ENCODE data around the gene TAF3.

TAF3 gene

GRCh38 chr10:7915923-7916536 lies 97.7 kb downstream of the TAF3 start:
- no peaks in the 10 kb centered on the region for H3K27me3 ChIP-seq (ENCODE audit: insufficient read depth, low read length)
- H3K36me3 ChIP-seq (ENCODE audit: insufficient read depth, low read depth, low read length) = no peaks in the 10 kb centered on the region
- no peak overlapping the region for H3K4me3 ChIP-seq (ENCODE audit: low read length)
- H3K9ac ChIP-seq (ENCODE audit: low read depth, low read length) = no peak overlapping the region
- no peaks in the 10 kb centered on the region for H3K9me3 ChIP-seq (ENCODE audit: insufficient read depth, low read depth, low read length)
- no peak overlapping the region for H3K27ac ChIP-seq (ENCODE audit: low read length)
- peaks cover 9% of the 10 kb centered on the region for H3K4me1 ChIP-seq (ENCODE audit: insufficient read depth, low read length)

GRCh38 chr10:7917736-7918135 lies 99.4 kb downstream of the TAF3 start:
- Histone ChIP-seq H3K4me3 (ENCODE audit: low read length) (no peak overlapping the region), H3K4me1 (ENCODE audit: insufficient read depth, low read length) (peaks cover 7% of the 10 kb centered on the region), H3K27me3 (ENCODE audit: insufficient read depth, low read length) (no peaks in the 10 kb centered on the region), H3K9ac (ENCODE audit: low read depth, low read length) (no peak overlapping the region), H3K36me3 (ENCODE audit: insufficient read depth, low read depth, low read length) (no peaks in the 10 kb centered on the region), H3K9me3 (ENCODE audit: insufficient read depth, low read depth, low read length) (no peaks in the 10 kb centered on the region), H3K27ac (ENCODE audit: low read length) (no peak overlapping the region)

- H3K36me3 ChIP-seq (ENCODE audit: insufficient read depth, low read depth, low read length) = no peaks in the 10 kb centered on the region
- H3K27me3 ChIP-seq (ENCODE audit: insufficient read depth, low read length) = no peaks in the 10 kb centered on the region
- no peaks in the 10 kb centered on the region for H3K4me1 ChIP-seq (ENCODE audit: insufficient read depth, low read length)
- H3K27ac ChIP-seq (ENCODE audit: low read length) = no peak overlapping the region
- no peaks in the 10 kb centered on the region for H3K9me3 ChIP-seq (ENCODE audit: insufficient read depth, low read depth, low read length)
- no peak overlapping the region for H3K9ac ChIP-seq (ENCODE audit: low read depth, low read length)
- no peak overlapping the region for H3K4me3 ChIP-seq (ENCODE audit: low read length)
These were observed 104.4 kb downstream of the TAF3 start for GRCh38 chr10:7922707-7923106.

- H3K9me3 ChIP-seq (ENCODE audit: insufficient read depth, low read depth, low read length) = no peaks in the 10 kb centered on the region
- H3K36me3 ChIP-seq (ENCODE audit: insufficient read depth, low read depth, low read length) = no peaks in the 10 kb centered on the region
- no peak overlapping the region for H3K4me3 ChIP-seq (ENCODE audit: low read length)
- H3K4me1 ChIP-seq (ENCODE audit: insufficient read depth, low read length) = no peaks in the 10 kb centered on the region
- H3K27ac ChIP-seq (ENCODE audit: low read length) = no peak overlapping the region
- H3K9ac ChIP-seq (ENCODE audit: low read depth, low read length) = no peak overlapping the region
- no peaks in the 10 kb centered on the region for H3K27me3 ChIP-seq (ENCODE audit: insufficient read depth, low read length)
These were observed 110.2 kb downstream of the TAF3 start for GRCh38 chr10:7928536-7928935.

- no peaks in the 10 kb centered on the region for H3K4me1 ChIP-seq (ENCODE audit: insufficient read depth, low read length)
- H3K27me3 ChIP-seq (ENCODE audit: insufficient read depth, low read length) = no peaks in the 10 kb centered on the region
- no peak overlapping the region for H3K27ac ChIP-seq (ENCODE audit: low read length)
- H3K9me3 ChIP-seq (ENCODE audit: insufficient read depth, low read depth, low read length) = no peaks in the 10 kb centered on the region
- no peaks in the 10 kb centered on the region for H3K36me3 ChIP-seq (ENCODE audit: insufficient read depth, low read depth, low read length)
- no peak overlapping the region for H3K9ac ChIP-seq (ENCODE audit: low read depth, low read length)
- H3K4me3 ChIP-seq (ENCODE audit: low read length) = no peak overlapping the region
These were observed 114.2 kb downstream of the TAF3 start for GRCh38 chr10:7932301-7933036.

GRCh38 chr10:7933262-7933661 lies 115.0 kb downstream of the TAF3 start:
- H3K27me3 ChIP-seq (ENCODE audit: insufficient read depth, low read length) = no peaks in the 10 kb centered on the region
- no peak overlapping the region for H3K4me3 ChIP-seq (ENCODE audit: low read length)
- no peak overlapping the region for H3K27ac ChIP-seq (ENCODE audit: low read length)
- H3K4me1 ChIP-seq (ENCODE audit: insufficient read depth, low read length) = no peaks in the 10 kb centered on the region
- H3K9me3 ChIP-seq (ENCODE audit: insufficient read depth, low read depth, low read length) = no peaks in the 10 kb centered on the region
- H3K36me3 ChIP-seq (ENCODE audit: insufficient read depth, low read depth, low read length) = no peaks in the 10 kb centered on the region
- no peak overlapping the region for H3K9ac ChIP-seq (ENCODE audit: low read depth, low read length)

- no peak overlapping the region for H3K4me3 ChIP-seq (ENCODE audit: low read length)
- no peaks in the 10 kb centered on the region for H3K27me3 ChIP-seq (ENCODE audit: insufficient read depth, low read length)
- H3K36me3 ChIP-seq (ENCODE audit: insufficient read depth, low read depth, low read length) = no peaks in the 10 kb centered on the region
- H3K4me1 ChIP-seq (ENCODE audit: insufficient read depth, low read length) = no peaks in the 10 kb centered on the region
- H3K9me3 ChIP-seq (ENCODE audit: insufficient read depth, low read depth, low read length) = no peaks in the 10 kb centered on the region
- no peak overlapping the region for H3K27ac ChIP-seq (ENCODE audit: low read length)
- H3K9ac ChIP-seq (ENCODE audit: low read depth, low read length) = no peak overlapping the region
These were observed 115.5 kb downstream of the TAF3 start for GRCh38 chr10:7933757-7934156.

- no peaks in the 10 kb centered on the region for H3K9me3 ChIP-seq (ENCODE audit: insufficient read depth, low read depth, low read length)
- H3K9ac ChIP-seq (ENCODE audit: low read depth, low read length) = no peak overlapping the region
- no peak overlapping the region for H3K4me3 ChIP-seq (ENCODE audit: low read length)
- H3K36me3 ChIP-seq (ENCODE audit: insufficient read depth, low read depth, low read length) = no peaks in the 10 kb centered on the region
- H3K27me3 ChIP-seq (ENCODE audit: insufficient read depth, low read length) = no peaks in the 10 kb centered on the region
- H3K4me1 ChIP-seq (ENCODE audit: insufficient read depth, low read length) = no peaks in the 10 kb centered on the region
- H3K27ac ChIP-seq (ENCODE audit: low read length) = no peak overlapping the region
These were observed 119.1 kb downstream of the TAF3 start for GRCh38 chr10:7937315-7937945.

GRCh38 chr10:7941576-7941975 lies 123.3 kb downstream of the TAF3 start:
- Histone ChIP-seq H3K4me1 (ENCODE audit: insufficient read depth, low read length) (peaks cover 25% of the 10 kb centered on the region), H3K27me3 (ENCODE audit: insufficient read depth, low read length) (no peaks in the 10 kb centered on the region)

GRCh38 chr10:7942316-7942715 lies 124.0 kb downstream of the TAF3 start:
- Histone ChIP-seq H3K4me1 (ENCODE audit: insufficient read depth, low read length) (peaks cover 25% of the 10 kb centered on the region), H3K9ac (ENCODE audit: low read depth, low read length) (no peak overlapping the region), H3K27ac (ENCODE audit: low read length) (no peak overlapping the region), H3K9me3 (ENCODE audit: insufficient read depth, low read depth, low read length) (no peaks in the 10 kb centered on the region), H3K27me3 (ENCODE audit: insufficient read depth, low read length) (no peaks in the 10 kb centered on the region), H3K36me3 (ENCODE audit: insufficient read depth, low read depth, low read length) (no peaks in the 10 kb centered on the region), H3K4me3 (ENCODE audit: low read length) (no peak overlapping the region)

More at GRCh38 chr10:7941576-7941975, 123.3 kb downstream of the TAF3 start:
- Histone ChIP-seq H3K9ac (ENCODE audit: low read depth, low read length) (no peak overlapping the region), H3K9me3 (ENCODE audit: insufficient read depth, low read depth, low read length) (no peaks in the 10 kb centered on the region), H3K27ac (ENCODE audit: low read length) (no peak overlapping the region), H3K36me3 (ENCODE audit: insufficient read depth, low read depth, low read length) (no peaks in the 10 kb centered on the region), H3K4me3 (ENCODE audit: low read length) (no peak overlapping the region)

- no peak overlapping the region for H3K9ac ChIP-seq (ENCODE audit: low read depth, low read length)
- H3K36me3 ChIP-seq (ENCODE audit: insufficient read depth, low read depth, low read length) = no peaks in the 10 kb centered on the region
- no peak overlapping the region for H3K4me3 ChIP-seq (ENCODE audit: low read length)
- H3K9me3 ChIP-seq (ENCODE audit: insufficient read depth, low read depth, low read length) = no peaks in the 10 kb centered on the region
- no peaks in the 10 kb centered on the region for H3K27me3 ChIP-seq (ENCODE audit: insufficient read depth, low read length)
- no peak overlapping the region for H3K27ac ChIP-seq (ENCODE audit: low read length)
- H3K4me1 ChIP-seq (ENCODE audit: insufficient read depth, low read length) = peaks cover 25% of the 10 kb centered on the region
These were observed 124.6 kb downstream of the TAF3 start for GRCh38 chr10:7942859-7943258.

- no peak overlapping the region for H3K4me3 ChIP-seq (ENCODE audit: low read length)
- H3K27ac ChIP-seq (ENCODE audit: low read length) = no peak overlapping the region
- H3K9me3 ChIP-seq (ENCODE audit: insufficient read depth, low read depth, low read length) = no peaks in the 10 kb centered on the region
- H3K9ac ChIP-seq (ENCODE audit: low read depth, low read length) = no peak overlapping the region
- H3K4me1 ChIP-seq (ENCODE audit: insufficient read depth, low read length) = peaks cover 25% of the 10 kb centered on the region
- no peaks in the 10 kb centered on the region for H3K36me3 ChIP-seq (ENCODE audit: insufficient read depth, low read depth, low read length)
- no peaks in the 10 kb centered on the region for H3K27me3 ChIP-seq (ENCODE audit: insufficient read depth, low read length)
These were observed 125.8 kb downstream of the TAF3 start for GRCh38 chr10:7944215-7944480.

Measured in iPS-20b (cell line).